Endodermal cell (in vitro differentiated cells): ENCODE measurements around the gene NUP85. TPM values are rescaled to one million over a fixed set of nuclear protein-coding genes. Genes with fewer than 3 reads are reported as not detected.

Experiments used
- DNase-seq: peaks from one replicate; pipeline ENCODE4 v3.0.0-alpha.2; 2017
- H3K27ac ChIP-seq: 2 replicates; pipeline ENCODE4 v1.5.1; 2013; ENCODE audit warnings: mild to moderate bottlenecking, low read depth, low read length, moderate library complexity
- H3K27me3 ChIP-seq: 2 replicates; pipeline ENCODE4 v1.6.1; 2013; ENCODE audit warnings: mild to moderate bottlenecking, low read length, moderate library complexity; ENCODE audit not compliant: insufficient read depth, control insufficient read depth, poor library complexity, severe bottlenecking
- H3K36me3 ChIP-seq: 2 replicates; pipeline ENCODE4 v1.7.0; 2013; ENCODE audit warnings: mild to moderate bottlenecking, low read length, moderate library complexity; ENCODE audit not compliant: control insufficient read depth, insufficient read depth
- H3K4me1 ChIP-seq: one replicate; pipeline ENCODE4 v1.7.0; 2013; ENCODE audit warnings: low read length; ENCODE audit not compliant: control insufficient read depth, insufficient read depth
- H3K4me3 ChIP-seq: 2 replicates; pipeline ENCODE4 v1.5.1; 2013; ENCODE audit warnings: mild to moderate bottlenecking, low read length, moderate library complexity
- H3K9ac ChIP-seq: 2 replicates; pipeline ENCODE4 v1.6.1; 2013; ENCODE audit warnings: mild to moderate bottlenecking, low read length, moderate library complexity; ENCODE audit not compliant: poor library complexity, severe bottlenecking; ENCODE audit errors: extremely low read depth
- H3K9me3 ChIP-seq: 2 replicates; pipeline ENCODE4 v1.6.1; 2013; ENCODE audit warnings: mild to moderate bottlenecking, low read length, moderate library complexity; ENCODE audit not compliant: control insufficient read depth
- H3K27ac Mint-ChIP-seq: 2 replicates; pipeline ENCODE4 v1.8.0; 2020; ENCODE audit warnings: mixed read lengths
- H3K27me3 Mint-ChIP-seq: 2 replicates; pipeline ENCODE4 v1.8.0; 2021; ENCODE audit warnings: mild to moderate bottlenecking, mixed read lengths; ENCODE audit not compliant: insufficient read depth
- H3K36me3 Mint-ChIP-seq: 2 replicates; pipeline ENCODE4 v1.8.0; 2020; ENCODE audit warnings: low read depth, mixed read lengths
- H3K4me1 Mint-ChIP-seq: 2 replicates; pipeline ENCODE4 v1.8.0; 2020; ENCODE audit warnings: mixed read lengths
- H3K4me3 Mint-ChIP-seq: 2 replicates; pipeline ENCODE4 v1.8.0; 2020; ENCODE audit warnings: mild to moderate bottlenecking, moderate library complexity, mixed read lengths
- H3K9me3 Mint-ChIP-seq: 2 replicates; pipeline ENCODE4 v1.8.0; 2020; ENCODE audit warnings: mild to moderate bottlenecking, mixed read lengths
- CTCF ChIP-seq: fragments of 200-600 bp; sonication (generic); conservative IDR thresholded peaks from 2 replicates; pipeline ENCODE4 v1.5.0; 2021; ENCODE audit warnings: antibody characterized with exemption, mild to moderate bottlenecking
- WGBS, 2 experiments: methylation state at CpG; one replicate each; pipeline versions ENCODE4 v1.1.5 to v1.1.7; 2013; ENCODE audit warnings: missing lambda C conversion rate in 2 of 2, mixed read lengths in 1 of 2; ENCODE audit not compliant: insufficient coverage in 1 of 2, insufficient read length in 1 of 2; 5-methylcytosine and 5-hydroxymethylcytosine counted together
- total RNA-seq, 2 donors: library from RNA; stranded (reverse); fragmentation: NEBNext Ultra II Directional in 1 of 2; extraction: Animal tissue kit (Norgen Biotek cat#: 25700) in 1 of 2; gene quantifications; 2 replicates in 1 of 2; 3 replicates in 1 of 2; pipeline ENCODE4 v1.2.1, GENCODE V29; 2021

The NUP85 gene
- total RNA-seq, 2 donors from 2014 or later: 105 to 117 TPM

GRCh38 chr17:75228305-75228704, 22.8 kb downstream of the NUP85 start:
- Histone ChIP-seq H3K27me3 (no peaks in the 10 kb centered on the region), H3K9ac (no peak overlapping the region), H3K36me3 (peaks cover 86% of the 10 kb centered on the region), H3K4me3 (no peak overlapping the region), H3K27ac (no peak overlapping the region), H3K9me3 (no peaks in the 10 kb centered on the region), H3K4me1 (no peaks in the 10 kb centered on the region)
- H3K27me3 Mint-ChIP-seq: no peaks in the 10 kb centered on the region
- WGBS, 2 experiments: 100% methylated on average over 1 to 2 of the region's 2 CpGs
- H3K9me3 Mint-ChIP-seq: no peaks in the 10 kb centered on the region
- H3K27ac Mint-ChIP-seq: no peak overlapping the region
- H3K4me3 Mint-ChIP-seq: no peak overlapping the region
- H3K36me3 Mint-ChIP-seq: peaks cover 67% of the 10 kb centered on the region
- H3K4me1 Mint-ChIP-seq: no peaks in the 10 kb centered on the region
- no peak for DNase-seq
- no peak for TF ChIP-seq CTCF

GRCh38 chr17:75228847-75229246, 23.4 kb downstream of the NUP85 start:
- no peaks in the 10 kb centered on the region for H3K27me3 Mint-ChIP-seq
- no peak for DNase-seq
- no peak for TF ChIP-seq CTCF
- H3K4me1 Mint-ChIP-seq: no peaks in the 10 kb centered on the region
- no peak overlapping the region for H3K4me3 Mint-ChIP-seq
- H3K9me3 Mint-ChIP-seq: no peaks in the 10 kb centered on the region
- H3K27me3 ChIP-seq: no peaks in the 10 kb centered on the region
- no peak overlapping the region for H3K27ac Mint-ChIP-seq
- H3K36me3 Mint-ChIP-seq: peaks cover 66% of the 10 kb centered on the region
- no peaks in the 10 kb centered on the region for H3K9me3 ChIP-seq
- no peak overlapping the region for H3K27ac ChIP-seq
- H3K36me3 ChIP-seq: peaks cover 83% of the 10 kb centered on the region
- H3K4me1 ChIP-seq: no peaks in the 10 kb centered on the region
- 90 to 96% methylated on average over 4 of the region's 4 CpGs for WGBS, 2 experiments
- H3K9ac ChIP-seq: no peak overlapping the region
- no peak overlapping the region for H3K4me3 ChIP-seq

- H3K4me3 ChIP-seq: no peak overlapping the region
- H3K27ac Mint-ChIP-seq: no peak overlapping the region
- no peak for DNase-seq
- H3K9me3 ChIP-seq: no peaks in the 10 kb centered on the region
- no peak overlapping the region for H3K9ac ChIP-seq
- H3K27me3 ChIP-seq: no peaks in the 10 kb centered on the region
- H3K27ac ChIP-seq: no peak overlapping the region
- 89 to 96% methylated on average over 5 to 8 of the region's 8 CpGs for WGBS, 2 experiments
- TF ChIP-seq CTCF: no peak
- H3K27me3 Mint-ChIP-seq: no peaks in the 10 kb centered on the region
- no peaks in the 10 kb centered on the region for H3K4me1 Mint-ChIP-seq
- H3K36me3 Mint-ChIP-seq: peaks cover 67% of the 10 kb centered on the region
- H3K4me1 ChIP-seq: no peaks in the 10 kb centered on the region
- peaks cover 82% of the 10 kb centered on the region for H3K36me3 ChIP-seq
- no peak overlapping the region for H3K4me3 Mint-ChIP-seq
- H3K9me3 Mint-ChIP-seq: no peaks in the 10 kb centered on the region
These were observed 25.6 kb downstream of the NUP85 start for GRCh38 chr17:75231071-75231470.
